ENCODE data around the gene MTX3.

DNA sequence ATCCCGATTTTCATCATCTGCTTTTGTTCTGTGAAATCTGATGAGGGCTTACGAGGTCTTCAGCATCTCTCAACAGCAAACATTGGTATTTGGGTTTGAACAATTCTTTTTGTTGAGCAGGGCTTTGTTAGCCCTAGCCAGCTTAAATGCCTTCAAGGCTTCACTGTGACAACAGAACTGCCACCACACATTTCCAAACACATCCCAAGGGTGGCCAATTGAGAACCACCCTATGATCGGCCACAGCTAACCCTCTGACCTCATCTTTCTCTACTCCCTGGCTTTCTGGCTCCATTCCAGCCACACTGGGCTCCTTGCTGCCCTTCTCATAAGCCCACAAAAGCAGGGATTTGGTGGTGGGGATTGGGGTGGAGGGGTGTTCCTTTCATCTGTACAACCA is 17.6 kb downstream of the MTX3 start:
- TF ChIP-seq, protein P1, sequence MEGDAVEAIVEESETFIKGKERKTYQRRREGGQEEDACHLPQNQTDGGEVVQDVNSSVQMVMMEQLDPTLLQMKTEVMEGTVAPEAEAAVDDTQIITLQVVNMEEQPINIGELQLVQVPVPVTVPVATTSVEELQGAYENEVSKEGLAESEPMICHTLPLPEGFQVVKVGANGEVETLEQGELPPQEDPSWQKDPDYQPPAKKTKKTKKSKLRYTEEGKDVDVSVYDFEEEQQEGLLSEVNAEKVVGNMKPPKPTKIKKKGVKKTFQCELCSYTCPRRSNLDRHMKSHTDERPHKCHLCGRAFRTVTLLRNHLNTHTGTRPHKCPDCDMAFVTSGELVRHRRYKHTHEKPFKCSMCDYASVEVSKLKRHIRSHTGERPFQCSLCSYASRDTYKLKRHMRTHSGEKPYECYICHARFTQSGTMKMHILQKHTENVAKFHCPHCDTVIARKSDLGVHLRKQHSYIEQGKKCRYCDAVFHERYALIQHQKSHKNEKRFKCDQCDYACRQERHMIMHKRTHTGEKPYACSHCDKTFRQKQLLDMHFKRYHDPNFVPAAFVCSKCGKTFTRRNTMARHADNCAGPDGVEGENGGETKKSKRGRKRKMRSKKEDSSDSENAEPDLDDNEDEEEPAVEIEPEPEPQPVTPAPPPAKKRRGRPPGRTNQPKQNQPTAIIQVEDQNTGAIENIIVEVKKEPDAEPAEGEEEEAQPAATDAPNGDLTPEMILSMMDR (IDR thresholded peaks at IDR 0.05): no peak
- TF ChIP-seq POLR2AphosphoS5 (IDR thresholded peaks at IDR 0.05): no peak

All from gastroesophageal sphincter (tissue), 3 donors.